OCI-LY7 (cell line): ENCODE results near the gene SYK.

ENCODE experiments used
- EZH2phosphoT487 ChIP-seq: fragments of 200-600 bp; sonication (generic); IDR thresholded peaks from 2 replicates; pipeline ENCODE4 v1.6.1; 2018; ENCODE audit warnings: low read depth, borderline replicate concordance, mild to moderate bottlenecking, mixed run types, antibody characterized with exemption, low read length, moderate library complexity, mixed read lengths
- TF ChIP-seq, protein P1 (sequence below): fragments of 200-600 bp; sonication (generic); conservative IDR thresholded peaks from 2 replicates; pipeline ENCODE4 v1.5.1; 2014; ENCODE audit warnings: mild to moderate bottlenecking, antibody characterized with exemption, low read length, moderate library complexity, mixed read lengths

DNA sequence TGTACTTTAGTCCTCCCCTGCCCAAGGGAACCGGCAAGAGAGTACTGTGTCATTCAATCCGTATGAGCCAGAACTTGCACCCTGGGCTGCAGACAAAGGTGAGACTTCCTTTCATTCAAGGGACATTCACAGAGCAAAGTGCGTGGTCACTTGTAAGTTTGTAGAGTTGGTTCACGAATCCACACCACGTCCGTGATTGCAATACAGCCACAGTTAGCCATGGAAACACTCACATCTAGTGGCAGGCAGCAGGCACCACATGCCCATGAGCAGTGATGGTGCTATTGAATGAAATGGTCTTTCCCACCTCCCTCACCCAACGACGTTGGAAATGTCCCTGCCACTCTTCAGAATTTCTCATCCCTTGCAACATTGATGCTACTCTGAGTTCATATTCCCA, 72.6 kb downstream of the SYK start:
- TF ChIP-seq, protein P1, sequence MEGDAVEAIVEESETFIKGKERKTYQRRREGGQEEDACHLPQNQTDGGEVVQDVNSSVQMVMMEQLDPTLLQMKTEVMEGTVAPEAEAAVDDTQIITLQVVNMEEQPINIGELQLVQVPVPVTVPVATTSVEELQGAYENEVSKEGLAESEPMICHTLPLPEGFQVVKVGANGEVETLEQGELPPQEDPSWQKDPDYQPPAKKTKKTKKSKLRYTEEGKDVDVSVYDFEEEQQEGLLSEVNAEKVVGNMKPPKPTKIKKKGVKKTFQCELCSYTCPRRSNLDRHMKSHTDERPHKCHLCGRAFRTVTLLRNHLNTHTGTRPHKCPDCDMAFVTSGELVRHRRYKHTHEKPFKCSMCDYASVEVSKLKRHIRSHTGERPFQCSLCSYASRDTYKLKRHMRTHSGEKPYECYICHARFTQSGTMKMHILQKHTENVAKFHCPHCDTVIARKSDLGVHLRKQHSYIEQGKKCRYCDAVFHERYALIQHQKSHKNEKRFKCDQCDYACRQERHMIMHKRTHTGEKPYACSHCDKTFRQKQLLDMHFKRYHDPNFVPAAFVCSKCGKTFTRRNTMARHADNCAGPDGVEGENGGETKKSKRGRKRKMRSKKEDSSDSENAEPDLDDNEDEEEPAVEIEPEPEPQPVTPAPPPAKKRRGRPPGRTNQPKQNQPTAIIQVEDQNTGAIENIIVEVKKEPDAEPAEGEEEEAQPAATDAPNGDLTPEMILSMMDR, result no peak
- TF ChIP-seq EZH2phosphoT487, result no peak
